ENCODE measurements around the gene CHCHD6.

Gene CHCHD6

GRCh38 chr3:126965526-126966080 is 261.6 kb downstream of the CHCHD6 start:
- DNase-seq: no peak

- no peak for DNase-seq
These were observed 263.3 kb downstream of the CHCHD6 start for GRCh38 chr3:126967386-126967785.

DNA sequence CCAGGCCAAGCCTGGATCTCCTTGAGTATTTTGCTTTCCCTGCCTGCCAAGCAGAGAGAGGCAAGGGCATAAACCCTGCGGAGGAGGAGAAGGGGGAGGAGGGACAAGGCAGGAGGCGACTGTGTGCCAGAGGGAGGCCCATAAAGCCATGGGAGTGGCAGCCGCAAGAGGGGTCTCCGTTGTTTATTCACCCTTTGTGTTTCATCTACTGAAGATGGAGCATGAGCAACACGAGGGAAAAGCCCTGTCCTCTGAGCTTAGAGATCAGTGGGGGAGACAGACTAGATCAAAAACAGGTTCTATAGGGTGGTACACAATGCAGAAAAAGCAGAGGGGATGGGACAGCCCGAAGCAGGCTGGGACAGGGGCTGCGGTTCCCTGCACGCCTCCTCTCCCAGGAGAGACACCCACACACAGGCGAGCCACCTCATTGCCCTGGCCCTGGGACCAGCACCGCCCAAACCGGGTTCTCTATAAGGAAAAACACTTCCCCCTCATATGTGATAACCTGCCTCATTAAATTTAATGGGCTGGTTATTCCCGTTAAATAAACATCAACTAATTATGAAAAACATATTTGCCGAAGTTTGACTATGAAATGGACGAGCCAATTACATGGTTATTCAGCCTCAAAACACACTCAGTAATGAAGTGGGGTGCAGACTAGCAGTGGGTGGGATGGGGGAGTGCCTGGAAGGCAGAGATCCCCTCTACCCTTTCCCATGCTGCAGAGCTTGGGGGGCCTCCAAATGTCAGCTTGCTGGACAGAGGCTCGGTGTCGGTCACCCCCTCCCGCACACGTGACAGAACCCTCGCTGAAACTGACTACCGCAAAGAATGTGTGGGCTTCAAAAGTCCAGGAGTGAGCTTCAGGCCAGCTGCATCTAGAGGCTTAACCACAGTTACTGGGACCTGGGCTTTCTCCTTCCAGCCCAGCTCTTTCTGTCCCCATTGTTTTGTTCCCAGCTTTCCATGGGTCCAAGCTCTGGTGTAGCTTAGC is 264.7 kb downstream of the CHCHD6 start:
- DNase-seq: no peak

DNA sequence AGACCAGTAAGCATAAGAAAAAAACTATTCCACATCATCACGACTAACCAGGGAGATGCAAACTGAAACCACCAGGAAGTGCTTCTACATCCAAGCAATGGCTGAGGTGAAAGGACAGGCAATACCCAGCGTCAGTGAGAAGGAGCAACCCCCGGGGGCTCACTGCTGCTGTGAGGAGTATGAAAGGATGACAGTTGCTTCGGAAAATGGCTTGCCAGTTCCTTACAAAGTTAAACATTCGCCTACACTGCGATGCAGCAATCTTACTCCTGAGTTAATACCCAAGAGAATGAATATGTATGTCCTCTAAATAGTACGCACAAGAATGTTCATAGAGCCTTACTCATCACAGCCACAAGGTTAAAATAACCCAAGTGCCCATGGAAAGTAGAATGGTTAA is 265.5 kb downstream of the CHCHD6 start:
- no peak for DNase-seq

DNA sequence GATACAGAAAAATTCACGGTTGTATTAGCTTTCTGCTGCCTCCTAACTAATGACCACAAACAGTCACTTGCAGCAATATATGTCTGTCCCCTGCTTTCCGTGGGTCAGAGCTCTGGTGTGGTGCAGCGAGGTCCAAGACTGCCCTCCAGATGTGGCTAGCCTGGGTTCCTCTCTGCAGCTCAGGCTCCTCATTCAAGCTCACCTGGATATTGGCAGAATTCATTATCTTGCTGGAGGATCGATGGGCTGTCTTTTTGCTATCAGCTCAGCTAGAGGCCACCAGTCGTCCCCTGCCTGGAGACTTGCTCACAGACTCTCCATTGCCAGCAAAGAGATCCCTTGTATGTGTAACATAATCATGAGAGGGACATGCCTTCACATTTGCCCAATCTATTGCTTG is 266.1 kb downstream of the CHCHD6 start:
- no peak for DNase-seq

DNA sequence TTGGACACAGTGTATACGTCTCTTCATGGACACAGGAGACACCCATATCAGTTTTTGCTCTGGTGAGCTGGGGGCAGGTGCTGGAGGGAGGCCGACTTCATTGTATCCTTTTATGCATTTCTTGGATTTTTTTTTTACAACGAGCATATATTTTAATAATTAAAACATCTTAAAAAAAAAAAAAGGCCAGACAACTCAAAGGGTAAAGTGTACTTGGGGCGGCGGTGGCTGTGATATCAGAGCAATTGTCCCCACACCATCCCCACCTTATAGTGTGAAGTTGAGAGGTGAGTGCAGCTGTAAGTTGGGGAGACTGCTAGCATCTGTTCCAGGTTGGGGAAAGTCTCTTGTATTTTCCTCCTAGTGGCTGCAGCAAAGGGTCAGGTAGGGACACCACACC is 266.9 kb downstream of the CHCHD6 start:
- no peak for DNase-seq

DNA sequence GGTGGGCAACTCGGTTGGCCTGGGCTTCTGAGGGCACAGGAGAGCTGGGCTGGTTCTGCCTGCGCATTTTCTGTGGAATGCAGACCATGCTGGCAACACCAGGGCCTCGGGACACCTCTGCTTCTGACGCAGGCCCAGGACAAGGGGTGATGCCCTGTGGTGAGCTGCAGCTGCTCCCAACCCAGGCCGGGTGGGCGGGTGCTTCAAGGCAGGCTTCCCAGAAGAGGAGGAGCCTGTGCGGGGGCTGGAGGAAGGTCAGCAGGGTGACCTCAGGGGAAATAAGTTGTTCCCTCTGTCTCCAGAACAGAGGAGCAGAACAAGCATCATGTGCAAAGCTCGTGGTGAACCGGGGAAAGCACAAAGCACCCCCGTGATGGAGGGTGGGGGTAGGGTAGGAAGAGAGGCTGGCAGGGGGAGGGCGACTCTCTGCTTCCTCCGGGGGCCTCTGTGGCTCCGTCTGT is 267.9 kb downstream of the CHCHD6 start:
- peak; percentile 23 for DNase-seq

DNA sequence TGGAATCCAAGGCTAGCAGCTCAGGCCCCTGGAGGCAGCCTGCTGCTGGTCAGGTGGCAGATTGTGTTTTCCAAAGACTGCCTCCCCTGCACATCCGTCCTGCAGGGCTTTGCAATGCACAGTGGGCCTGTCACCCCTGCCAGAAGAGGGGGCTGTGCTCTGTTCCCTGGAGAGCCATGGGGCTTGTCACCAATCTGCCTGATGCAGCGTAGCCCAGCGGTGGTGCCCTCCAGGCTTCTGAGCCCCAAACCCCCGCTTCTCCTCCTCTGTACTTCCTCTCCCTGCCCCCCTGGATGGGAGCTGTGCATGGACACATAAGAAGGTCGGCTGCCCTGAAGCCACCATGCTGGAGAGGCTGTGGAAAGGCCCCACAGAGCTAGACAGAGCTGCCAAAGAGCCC is 268.8 kb downstream of the CHCHD6 start:
- DNase-seq: no peak

DNA sequence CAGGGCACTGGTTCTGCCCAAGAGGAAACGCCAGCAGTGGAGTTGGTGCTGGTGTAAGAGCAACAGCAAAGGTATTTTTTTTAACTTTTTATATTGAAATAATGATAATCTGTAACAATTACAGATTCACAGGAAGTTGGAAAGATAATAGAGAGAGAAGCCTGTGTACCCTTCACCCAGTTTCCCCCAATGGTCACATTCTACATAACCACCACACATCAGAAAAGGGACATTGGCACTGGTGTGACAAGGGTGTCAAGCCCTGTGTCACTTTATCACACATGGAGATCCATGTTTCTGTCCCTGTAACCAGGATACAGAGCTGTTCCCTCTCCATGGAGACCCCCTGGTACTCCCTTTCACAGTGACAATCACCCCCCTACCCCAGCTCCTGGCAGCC is 269.8 kb downstream of the CHCHD6 start:
- no peak for DNase-seq

- DNase-seq: no peak
These were observed 270.7 kb downstream of the CHCHD6 start for GRCh38 chr3:126974756-126975155.

DNA sequence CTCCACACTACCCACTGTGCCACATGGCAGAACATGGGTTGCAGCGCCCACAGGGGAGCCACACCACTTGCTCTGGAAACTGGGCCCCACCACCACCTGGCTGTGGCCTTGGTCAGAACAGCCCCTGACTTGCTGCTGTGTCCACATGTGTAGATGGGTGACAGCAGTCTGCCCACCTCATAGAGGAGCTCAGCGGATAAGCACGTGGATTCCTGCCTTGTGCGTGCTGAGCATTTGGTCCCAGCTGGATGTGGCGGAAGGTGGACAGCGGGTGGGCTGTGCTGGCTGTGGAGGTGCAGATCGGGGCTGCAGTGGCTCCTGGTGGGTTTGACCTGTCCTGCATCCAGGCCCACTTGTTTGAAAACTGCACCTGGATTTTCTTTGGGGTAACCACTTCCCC is 272.9 kb downstream of the CHCHD6 start:
- DNase-seq: no peak

DNA sequence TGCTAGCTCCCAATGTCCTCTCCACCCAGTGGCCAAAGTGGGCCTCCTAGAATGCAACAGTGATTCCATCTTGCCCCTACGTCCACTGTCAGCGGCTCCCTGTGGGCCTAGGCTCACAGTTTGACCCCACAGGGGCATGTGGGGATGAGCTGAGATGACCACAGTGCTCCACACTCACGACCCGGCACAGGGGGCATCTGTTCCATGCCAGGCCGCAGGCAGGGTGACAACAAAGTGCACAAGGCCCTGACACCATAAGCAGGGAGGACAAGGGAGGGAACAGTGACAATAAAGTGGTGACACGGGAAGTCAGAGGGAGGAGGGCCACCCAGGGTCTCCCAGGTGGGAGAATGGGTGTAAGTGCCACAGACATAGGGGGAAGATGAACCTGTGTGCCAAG is 273.8 kb downstream of the CHCHD6 start:
- DNase-seq: no peak

DNA sequence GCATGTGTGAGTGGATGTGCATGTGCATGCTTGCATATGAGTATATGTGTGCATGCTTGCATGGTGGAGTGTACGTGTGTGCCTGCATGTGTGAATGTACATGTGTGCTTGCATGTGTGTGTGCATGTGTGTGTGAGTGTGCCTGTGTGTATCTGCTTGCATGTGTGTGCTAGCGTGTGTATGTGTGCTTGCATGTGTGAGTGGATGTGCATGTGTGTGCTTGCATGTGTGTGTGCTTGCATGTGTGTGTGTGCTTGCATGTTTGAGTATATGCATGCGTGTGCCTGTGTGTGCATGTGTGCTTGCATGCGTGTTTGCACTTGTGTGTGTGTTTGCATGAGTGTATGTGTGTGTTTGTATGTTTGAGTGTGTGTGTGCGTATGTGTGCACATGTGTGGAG is 274.3 kb downstream of the CHCHD6 start:
- DNase-seq: no peak

DNA sequence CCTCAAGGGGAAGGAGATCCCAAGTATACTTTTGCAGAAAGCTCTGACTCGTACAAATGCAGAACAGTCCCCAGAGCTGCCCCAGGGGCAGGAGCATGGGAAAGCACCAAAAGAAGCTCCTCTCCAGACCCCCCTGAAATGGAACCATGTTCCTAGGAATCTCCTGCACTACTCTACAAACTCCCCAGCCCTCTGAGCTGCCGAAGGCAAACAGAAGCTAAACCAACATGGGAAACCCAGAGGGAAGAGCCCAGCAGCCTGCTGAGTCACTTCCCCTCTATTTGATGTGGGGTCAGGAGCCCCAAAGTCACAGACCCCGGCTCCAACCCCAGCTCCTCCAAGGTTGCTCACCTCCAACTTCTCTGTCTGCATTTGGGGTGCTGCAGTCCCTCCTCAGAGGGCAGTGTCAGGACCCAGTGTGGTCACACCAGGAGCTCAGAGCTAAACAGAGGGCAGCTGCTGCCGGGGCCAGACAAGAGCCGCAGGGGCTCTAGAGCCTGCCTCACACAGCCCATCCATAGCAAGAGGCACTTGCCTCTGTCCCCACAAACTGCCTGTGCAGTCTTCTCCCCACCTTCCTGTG is 275.1 kb downstream of the CHCHD6 start:
- peak; percentile 11 for DNase-seq

- DNase-seq: no peak
These were observed 276.3 kb downstream of the CHCHD6 start for GRCh38 chr3:126980266-126980811.

- peak; percentile 67 for DNase-seq
These were observed 278.1 kb downstream of the CHCHD6 start for GRCh38 chr3:126982126-126982470.

DNA sequence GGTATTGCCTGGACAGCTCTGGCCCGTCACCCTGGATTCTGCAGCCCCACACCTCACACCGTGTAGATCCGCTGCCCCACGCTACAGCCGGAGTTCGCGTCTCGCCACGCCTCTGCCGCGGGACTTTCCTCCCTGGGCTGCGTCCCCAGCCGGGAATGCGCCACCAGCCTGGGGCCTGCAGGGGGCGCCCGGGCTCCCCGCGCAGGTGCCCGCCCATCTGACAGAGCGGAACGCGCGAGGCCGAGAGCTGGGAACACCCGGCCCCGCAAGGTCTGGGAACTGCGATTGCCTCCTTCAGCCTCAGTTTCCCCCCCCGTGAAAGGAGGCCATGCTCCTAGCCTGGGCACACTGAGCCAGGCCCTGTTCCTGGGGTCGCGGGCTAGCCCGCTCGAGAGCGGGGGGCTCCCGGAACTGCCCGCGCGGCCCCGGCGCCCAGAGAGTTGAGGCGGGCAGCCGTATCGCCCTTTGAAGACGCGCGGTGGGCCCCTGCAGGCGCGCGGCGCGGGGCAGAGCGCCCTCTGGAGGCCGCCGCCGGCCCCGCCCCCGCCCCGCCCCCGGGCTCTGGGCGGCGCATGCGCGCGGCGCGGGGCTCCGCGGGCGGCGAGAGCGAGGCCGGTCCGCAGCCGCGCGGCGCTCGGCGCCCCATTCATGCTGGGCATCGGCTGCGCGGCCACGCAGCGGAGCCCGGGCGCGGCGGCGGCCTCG is 278.6 kb downstream of the CHCHD6 start, which contains the start of gene PLXNA1:
Gene PLXNA1 (plus strand): TSS at position 645 of the 705 bp plus-strand sequence. CDS start 5,479 bp downstream, outside the sequence.
- DNase-seq: peak; percentile 81

GRCh38 chr3:126983276-126983652 is 279.2 kb downstream of the CHCHD6 start:
- no peak for DNase-seq

- DNase-seq: peak; percentile 36
These were observed 279.8 kb downstream of the CHCHD6 start for GRCh38 chr3:126983653-126984390.

DNA sequence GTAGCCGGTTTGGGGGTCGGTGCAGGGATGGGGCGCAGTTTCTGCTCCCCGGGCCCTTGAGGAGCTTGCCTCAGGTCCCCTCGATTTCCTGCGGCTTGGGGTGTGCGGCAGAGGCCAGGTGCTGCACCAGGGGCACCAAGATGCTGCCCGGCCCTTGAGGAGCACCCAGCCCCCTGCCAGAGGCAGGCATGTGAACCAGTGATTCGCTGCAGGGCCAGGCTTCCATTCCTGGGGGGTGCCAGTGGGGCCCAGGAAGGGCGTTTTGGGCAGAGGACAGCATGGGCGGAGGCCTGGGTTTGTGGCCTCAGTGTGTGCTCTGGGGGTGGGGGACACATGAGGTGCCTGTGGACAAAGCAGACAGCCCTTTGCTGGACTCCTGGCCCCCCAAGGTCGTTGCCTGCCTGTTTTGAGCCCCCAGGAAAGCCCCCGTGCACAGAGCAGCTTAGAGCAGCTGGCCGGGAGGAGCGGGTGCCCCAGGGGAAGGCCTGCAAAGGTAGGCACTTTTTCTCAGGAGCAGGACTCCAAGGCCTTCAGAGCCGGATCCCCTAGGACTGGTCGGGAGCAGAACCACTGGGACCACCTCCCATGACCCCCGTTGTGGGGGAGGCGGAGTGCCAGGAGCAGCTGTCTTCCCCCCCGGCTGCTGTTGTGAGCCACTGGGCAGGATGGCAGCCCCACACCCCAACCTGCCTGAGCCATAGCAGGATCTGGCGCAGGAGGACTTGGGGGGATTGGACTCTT is 280.5 kb downstream of the CHCHD6 start:
- no peak for DNase-seq
